ENCODE measurements around the gene MED7.

GRCh38 chr5:157120102-157120501 is 22.6 kb downstream of the MED7 start:
- TF ChIP-seq, protein P1, sequence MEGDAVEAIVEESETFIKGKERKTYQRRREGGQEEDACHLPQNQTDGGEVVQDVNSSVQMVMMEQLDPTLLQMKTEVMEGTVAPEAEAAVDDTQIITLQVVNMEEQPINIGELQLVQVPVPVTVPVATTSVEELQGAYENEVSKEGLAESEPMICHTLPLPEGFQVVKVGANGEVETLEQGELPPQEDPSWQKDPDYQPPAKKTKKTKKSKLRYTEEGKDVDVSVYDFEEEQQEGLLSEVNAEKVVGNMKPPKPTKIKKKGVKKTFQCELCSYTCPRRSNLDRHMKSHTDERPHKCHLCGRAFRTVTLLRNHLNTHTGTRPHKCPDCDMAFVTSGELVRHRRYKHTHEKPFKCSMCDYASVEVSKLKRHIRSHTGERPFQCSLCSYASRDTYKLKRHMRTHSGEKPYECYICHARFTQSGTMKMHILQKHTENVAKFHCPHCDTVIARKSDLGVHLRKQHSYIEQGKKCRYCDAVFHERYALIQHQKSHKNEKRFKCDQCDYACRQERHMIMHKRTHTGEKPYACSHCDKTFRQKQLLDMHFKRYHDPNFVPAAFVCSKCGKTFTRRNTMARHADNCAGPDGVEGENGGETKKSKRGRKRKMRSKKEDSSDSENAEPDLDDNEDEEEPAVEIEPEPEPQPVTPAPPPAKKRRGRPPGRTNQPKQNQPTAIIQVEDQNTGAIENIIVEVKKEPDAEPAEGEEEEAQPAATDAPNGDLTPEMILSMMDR (IDR thresholded peaks at IDR 0.05), result no peak
- no peak for TF ChIP-seq POLR2A (IDR thresholded peaks at IDR 0.05)
